GM12878 (cell line): ENCODE measurements around the gene TMEM201. TPM values are rescaled to one million over a fixed set of nuclear protein-coding genes. Genes with fewer than 3 reads are reported as not detected.

ENCODE experiments used
- ASH2L ChIP-seq: fragments of 300-600, 200-600 bp; sonication (generic); IDR thresholded peaks from 2 replicates; pipeline ENCODE4 v1.6.1; 2017; ENCODE audit warnings: low read depth, mild to moderate bottlenecking, borderline replicate concordance
- ATF2 ChIP-seq: IDR thresholded peaks from 2 replicates; pipeline ENCODE4 v1.6.1; 2012; ENCODE audit warnings: low read length, inconsistent platforms
- CBFB ChIP-seq: IDR thresholded peaks from 2 replicates; pipeline ENCODE4 v1.6.1; 2016; ENCODE audit warnings: antibody characterized with exemption, low read depth
- CHD4 ChIP-seq: fragments of 200-600 bp; sonication (generic); IDR thresholded peaks from 2 replicates; pipeline ENCODE4 v1.6.1; 2016; ENCODE audit warnings: mild to moderate bottlenecking
- IKZF1 ChIP-seq: fragments of 450-650 bp; conservative IDR thresholded peaks from 2 replicates; pipeline ENCODE4 v1.6.1; 2017; ENCODE audit warnings: antibody characterized with exemption, mild to moderate bottlenecking
- JUNB ChIP-seq: IDR thresholded peaks from 2 replicates; pipeline ENCODE4 v1.6.1; 2016; ENCODE audit warnings: antibody characterized with exemption, mild to moderate bottlenecking
- MTA2 ChIP-seq: fragments of 450-650 bp; IDR thresholded peaks from 2 replicates; pipeline ENCODE4 v1.6.1; 2016; ENCODE audit warnings: low read depth, mild to moderate bottlenecking, moderate library complexity
- MXI1 ChIP-seq: fragments of 150-350 bp; IDR thresholded peaks from 2 replicates; pipeline ENCODE4 v1.6.1; 2011; ENCODE audit warnings: low read depth, mild to moderate bottlenecking, inconsistent platforms, low read length, improper control_type of control experiment
- MYC ChIP-seq: IDR thresholded peaks from 2 replicates; pipeline ENCODE4 v1.6.1; 2011; ENCODE audit warnings: mild to moderate bottlenecking, low read length, moderate library complexity, inconsistent platforms; ENCODE audit not compliant: insufficient read depth, insufficient replicate concordance, insufficient read length, severe bottlenecking
- PKNOX1 ChIP-seq: fragments of 450-650 bp; IDR thresholded peaks from 2 replicates; pipeline ENCODE4 v1.6.1; 2016; ENCODE audit warnings: mild to moderate bottlenecking
- RB1 ChIP-seq: fragments of 450-650 bp; formaldehyde crosslinking; IDR thresholded peaks from 2 replicates; pipeline ENCODE4 v1.6.1; 2017; ENCODE audit warnings: mild to moderate bottlenecking, borderline replicate concordance
- RCOR1 ChIP-seq: conservative IDR thresholded peaks from 2 replicates; pipeline ENCODE4 v1.6.1; 2012; ENCODE audit warnings: low read depth, low read length, improper control_type of control experiment
- SMAD1 ChIP-seq: fragments of 450-650 bp; IDR thresholded peaks from 2 replicates; pipeline ENCODE4 v1.6.1; 2018; ENCODE audit warnings: mild to moderate bottlenecking, low read depth; ENCODE audit not compliant: partially characterized antibody
- USF2 ChIP-seq: IDR thresholded peaks from 2 replicates; pipeline ENCODE4 v1.6.1; 2011; ENCODE audit warnings: low read depth, low read length, improper control_type of control experiment, borderline replicate concordance
- ZNF274 ChIP-seq: IDR thresholded peaks from one replicate; pipeline ENCODE4 v1.8.0; 2011; ENCODE audit not compliant: insufficient read length, insufficient read depth
- polyA plus RNA-seq, 11 experiments: library from polyadenylated mRNA; depleted of rRNA in 4 of 11; unstranded in 6 of 11; stranded (reverse) in 5 of 11; fragments of >200 nt; fragmentation: Nextera tagmentation in 4 of 11; fragmentation: Illumina TruSeq in 1 of 11; extraction: Ambion mirVana in 4 of 11; extraction: Trizol in 1 of 11; gene quantifications; 1 replicate in 1 of 11; 2 replicates in 10 of 11; pipeline versions ENCODE4 v1.2.1 to v1.2.3, GENCODE V29; 2011 to 2016; ENCODE audit warnings: inconsistent platforms in 2 of 11, missing spikeins in 2 of 11, low read depth in 1 of 11
- total RNA-seq, 4 experiments: library from RNA; depleted of rRNA in 3 of 4; stranded (reverse); fragments of >200 nt in 3 of 4; fragmentation: Illumina TruSeq in 1 of 4; extraction: Trizol in 1 of 4; gene quantifications; 2 replicates each; pipeline versions ENCODE4 v1.2.1 to v1.2.3, GENCODE V29; 2013 to 2021
- TF ChIP-seq, protein P1 (sequence below): IDR thresholded peaks from 2 replicates; pipeline ENCODE4 v1.6.1; 2012; ENCODE audit warnings: low read depth, low read length, improper control_type of control experiment
- TF ChIP-seq, protein P2 (sequence below): IDR thresholded peaks from 2 replicates; pipeline ENCODE4 v1.6.1; 2012; ENCODE audit warnings: mild to moderate bottlenecking, low read depth, low read length
- TF ChIP-seq, protein P3 (sequence below): IDR thresholded peaks from 2 replicates; pipeline ENCODE4 v1.6.1; 2011; ENCODE audit warnings: borderline replicate concordance, low read depth, mild to moderate bottlenecking, moderate library complexity, mixed read lengths, low read length; ENCODE audit not compliant: insufficient read depth; ENCODE audit errors: extremely low read length

The TMEM201 gene
- total and polyA plus RNA-seq, 10 of the 15 experiments (the other 5 are each of a cell fraction or from before 2014, with no cell fraction given): 0.13 to 26.6 (median 6.1) TPM

DNA sequence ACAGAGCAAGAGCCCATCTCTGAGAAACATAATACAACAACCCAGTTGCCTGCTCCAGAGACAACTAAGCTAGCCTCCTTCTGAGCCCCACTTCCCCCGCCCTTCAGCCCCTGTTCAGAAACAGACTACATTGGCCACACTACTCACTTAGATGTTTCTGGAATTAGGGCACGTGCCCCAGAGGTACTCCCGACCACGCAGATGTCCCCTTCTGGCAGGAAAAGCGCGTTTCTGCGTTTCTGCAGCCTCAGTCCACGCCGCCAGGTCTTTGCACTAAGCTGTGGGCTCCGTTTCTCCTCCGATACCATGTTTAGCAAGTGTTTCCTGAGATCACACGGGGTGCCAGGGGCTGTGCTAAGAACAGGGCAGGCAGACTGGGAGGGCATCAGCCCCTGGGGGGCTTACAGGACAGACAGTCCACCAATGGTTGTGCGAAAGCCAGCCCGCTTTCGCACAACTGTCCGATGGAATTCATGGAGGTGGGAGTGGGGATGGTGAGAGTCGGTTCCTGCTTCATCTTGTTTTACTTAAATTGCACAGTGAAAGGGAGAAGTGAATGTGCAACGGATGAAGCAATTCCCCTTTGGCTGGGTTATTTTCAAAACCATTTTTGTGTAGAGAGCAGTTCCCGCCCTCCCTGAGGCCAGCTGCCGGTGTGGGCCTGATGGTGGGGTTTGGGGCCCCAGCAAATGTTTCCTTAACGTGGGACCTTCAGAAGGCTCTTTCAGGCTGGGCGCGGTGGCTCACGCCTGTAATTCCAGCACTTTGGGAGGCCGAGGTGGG lies 65.5 kb downstream of the TMEM201 start (continued):
- TF ChIP-seq CBFB (peak; percentile 8; the same call in 1 of the 2 replicates), ASH2L (no peak), CHD4 (no peak), MTA2 (no peak), RCOR1 (no peak), ZNF274 (no peak), SMAD1 (no peak), RB1 (no peak), PKNOX1 (no peak), ATF2 (no peak), MXI1 (peak; percentile 62), IKZF1 (0 out of 2 replicates have a peak, but pooled peaks have one; percentile 16), JUNB (no peak), MYC (no peak), USF2 (no peak; the same call in 1 of the 2 replicates)
- TF ChIP-seq, protein P1, sequence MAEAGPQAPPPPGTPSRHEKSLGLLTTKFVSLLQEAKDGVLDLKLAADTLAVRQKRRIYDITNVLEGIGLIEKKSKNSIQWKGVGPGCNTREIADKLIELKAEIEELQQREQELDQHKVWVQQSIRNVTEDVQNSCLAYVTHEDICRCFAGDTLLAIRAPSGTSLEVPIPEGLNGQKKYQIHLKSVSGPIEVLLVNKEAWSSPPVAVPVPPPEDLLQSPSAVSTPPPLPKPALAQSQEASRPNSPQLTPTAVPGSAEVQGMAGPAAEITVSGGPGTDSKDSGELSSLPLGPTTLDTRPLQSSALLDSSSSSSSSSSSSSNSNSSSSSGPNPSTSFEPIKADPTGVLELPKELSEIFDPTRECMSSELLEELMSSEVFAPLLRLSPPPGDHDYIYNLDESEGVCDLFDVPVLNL: no peak
- TF ChIP-seq, protein P2, sequence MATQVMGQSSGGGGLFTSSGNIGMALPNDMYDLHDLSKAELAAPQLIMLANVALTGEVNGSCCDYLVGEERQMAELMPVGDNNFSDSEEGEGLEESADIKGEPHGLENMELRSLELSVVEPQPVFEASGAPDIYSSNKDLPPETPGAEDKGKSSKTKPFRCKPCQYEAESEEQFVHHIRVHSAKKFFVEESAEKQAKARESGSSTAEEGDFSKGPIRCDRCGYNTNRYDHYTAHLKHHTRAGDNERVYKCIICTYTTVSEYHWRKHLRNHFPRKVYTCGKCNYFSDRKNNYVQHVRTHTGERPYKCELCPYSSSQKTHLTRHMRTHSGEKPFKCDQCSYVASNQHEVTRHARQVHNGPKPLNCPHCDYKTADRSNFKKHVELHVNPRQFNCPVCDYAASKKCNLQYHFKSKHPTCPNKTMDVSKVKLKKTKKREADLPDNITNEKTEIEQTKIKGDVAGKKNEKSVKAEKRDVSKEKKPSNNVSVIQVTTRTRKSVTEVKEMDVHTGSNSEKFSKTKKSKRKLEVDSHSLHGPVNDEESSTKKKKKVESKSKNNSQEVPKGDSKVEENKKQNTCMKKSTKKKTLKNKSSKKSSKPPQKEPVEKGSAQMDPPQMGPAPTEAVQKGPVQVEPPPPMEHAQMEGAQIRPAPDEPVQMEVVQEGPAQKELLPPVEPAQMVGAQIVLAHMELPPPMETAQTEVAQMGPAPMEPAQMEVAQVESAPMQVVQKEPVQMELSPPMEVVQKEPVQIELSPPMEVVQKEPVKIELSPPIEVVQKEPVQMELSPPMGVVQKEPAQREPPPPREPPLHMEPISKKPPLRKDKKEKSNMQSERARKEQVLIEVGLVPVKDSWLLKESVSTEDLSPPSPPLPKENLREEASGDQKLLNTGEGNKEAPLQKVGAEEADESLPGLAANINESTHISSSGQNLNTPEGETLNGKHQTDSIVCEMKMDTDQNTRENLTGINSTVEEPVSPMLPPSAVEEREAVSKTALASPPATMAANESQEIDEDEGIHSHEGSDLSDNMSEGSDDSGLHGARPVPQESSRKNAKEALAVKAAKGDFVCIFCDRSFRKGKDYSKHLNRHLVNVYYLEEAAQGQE: no peak
- TF ChIP-seq, protein P3, sequence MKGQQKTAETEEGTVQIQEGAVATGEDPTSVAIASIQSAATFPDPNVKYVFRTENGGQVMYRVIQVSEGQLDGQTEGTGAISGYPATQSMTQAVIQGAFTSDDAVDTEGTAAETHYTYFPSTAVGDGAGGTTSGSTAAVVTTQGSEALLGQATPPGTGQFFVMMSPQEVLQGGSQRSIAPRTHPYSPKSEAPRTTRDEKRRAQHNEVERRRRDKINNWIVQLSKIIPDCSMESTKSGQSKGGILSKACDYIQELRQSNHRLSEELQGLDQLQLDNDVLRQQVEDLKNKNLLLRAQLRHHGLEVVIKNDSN: peak; percentile 33
